ENCODE measurements around the gene TMEM203.

Gene TMEM203

DNA sequence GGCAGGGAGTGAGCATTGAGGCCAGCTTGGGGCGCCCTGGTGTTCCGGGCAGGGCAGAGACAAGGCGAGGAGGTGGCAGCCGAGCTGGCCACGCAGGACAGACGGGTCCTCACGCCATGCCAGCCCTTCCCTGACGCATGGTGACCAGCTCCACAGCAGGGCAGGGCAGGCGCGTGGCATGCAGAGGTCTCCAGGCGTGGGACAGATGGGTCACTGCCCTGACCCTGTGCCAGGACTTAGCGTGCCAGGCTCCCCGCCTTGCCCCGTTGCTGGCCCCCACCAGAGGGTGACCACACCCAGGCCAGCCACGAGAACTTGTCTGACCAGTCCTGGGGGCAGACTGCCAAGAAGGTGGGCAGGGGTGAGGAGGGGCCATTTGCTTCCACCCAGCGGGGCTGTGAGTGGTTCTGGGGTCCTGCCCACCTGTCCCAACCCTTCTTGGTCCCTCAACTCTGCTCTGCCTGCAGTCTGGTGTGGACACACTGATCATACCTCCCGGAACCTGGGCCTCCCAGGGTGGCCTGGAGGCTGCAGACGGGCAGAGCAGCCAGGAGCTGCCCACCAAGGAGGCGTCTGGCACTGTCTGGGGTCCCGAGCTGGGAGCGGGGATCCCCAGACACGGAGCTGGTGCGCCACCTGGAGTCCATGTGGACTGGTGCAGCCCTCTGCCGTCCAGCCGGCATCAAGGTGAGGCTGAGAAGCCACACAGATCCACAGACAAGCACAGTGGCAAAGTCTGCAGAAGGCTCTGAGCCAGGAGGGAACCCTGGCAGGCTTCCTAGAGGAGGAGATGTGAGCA lies 21.8 kb upstream of the TMEM203 start, which contains the start of gene RNF224:
RNF224 (plus strand) TSS at position 449 of the 799 bp plus-strand sequence. CDS start 834 bp downstream, outside the sequence.
- H3K4me3 ChIP-seq (replicated peaks; ENCODE audit: low read depth, low read length), result no peak within 1 kb of the TSS

DNA sequence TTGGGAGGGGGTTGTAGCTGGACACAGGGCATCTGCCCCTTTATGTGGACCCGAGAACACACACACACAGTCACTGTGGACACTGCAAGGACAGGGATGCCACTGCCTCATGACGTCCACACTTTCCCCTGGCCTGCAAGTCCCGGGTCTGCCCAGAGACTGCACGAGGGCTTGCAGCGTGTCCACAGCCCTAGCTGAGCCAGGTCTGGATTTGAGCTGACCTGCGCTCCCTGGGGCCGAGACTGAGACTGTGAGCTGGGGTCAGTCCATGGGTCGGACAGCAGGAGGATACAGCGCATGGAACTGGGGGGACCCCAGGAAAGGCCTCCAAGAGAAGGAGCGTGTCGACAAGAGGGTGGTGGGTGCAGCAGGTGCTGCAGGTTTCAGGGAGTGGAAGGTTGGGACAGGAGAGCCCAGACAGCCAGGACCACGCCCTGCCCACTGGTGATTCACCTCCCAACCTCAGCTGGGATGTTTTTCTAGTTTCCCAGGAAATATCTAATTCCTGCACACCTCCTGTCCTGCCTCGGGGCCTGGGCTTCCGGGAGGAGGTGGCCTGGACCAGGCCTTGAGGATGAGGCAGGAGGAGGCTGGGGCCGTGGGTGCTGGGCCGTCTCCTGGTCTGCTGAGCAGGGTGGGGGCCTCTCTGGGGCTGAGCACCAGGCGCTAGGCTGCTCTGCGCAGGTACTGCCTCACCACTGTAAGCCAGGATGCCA lies 21.0 kb upstream of the TMEM203 start:
- DNase-seq (ENCODE audit: low read depth), result no peak
- TF ChIP-seq, protein P1, sequence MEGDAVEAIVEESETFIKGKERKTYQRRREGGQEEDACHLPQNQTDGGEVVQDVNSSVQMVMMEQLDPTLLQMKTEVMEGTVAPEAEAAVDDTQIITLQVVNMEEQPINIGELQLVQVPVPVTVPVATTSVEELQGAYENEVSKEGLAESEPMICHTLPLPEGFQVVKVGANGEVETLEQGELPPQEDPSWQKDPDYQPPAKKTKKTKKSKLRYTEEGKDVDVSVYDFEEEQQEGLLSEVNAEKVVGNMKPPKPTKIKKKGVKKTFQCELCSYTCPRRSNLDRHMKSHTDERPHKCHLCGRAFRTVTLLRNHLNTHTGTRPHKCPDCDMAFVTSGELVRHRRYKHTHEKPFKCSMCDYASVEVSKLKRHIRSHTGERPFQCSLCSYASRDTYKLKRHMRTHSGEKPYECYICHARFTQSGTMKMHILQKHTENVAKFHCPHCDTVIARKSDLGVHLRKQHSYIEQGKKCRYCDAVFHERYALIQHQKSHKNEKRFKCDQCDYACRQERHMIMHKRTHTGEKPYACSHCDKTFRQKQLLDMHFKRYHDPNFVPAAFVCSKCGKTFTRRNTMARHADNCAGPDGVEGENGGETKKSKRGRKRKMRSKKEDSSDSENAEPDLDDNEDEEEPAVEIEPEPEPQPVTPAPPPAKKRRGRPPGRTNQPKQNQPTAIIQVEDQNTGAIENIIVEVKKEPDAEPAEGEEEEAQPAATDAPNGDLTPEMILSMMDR (IDR thresholded peaks at IDR 0.05; ENCODE audit: low read length, missing control alignments), result no peak
- H3K4me3 ChIP-seq (replicated peaks; ENCODE audit: low read depth, low read length), result no peak overlapping the region

More for the DNA sequence above, 21.8 kb upstream of the TMEM203 start, which contains the start of gene RNF224:
- TF ChIP-seq, protein P1 (IDR thresholded peaks at IDR 0.05; ENCODE audit: low read length, missing control alignments), result peak; percentile 89
- peak; percentile 82 for DNase-seq (ENCODE audit: low read depth)

DNA sequence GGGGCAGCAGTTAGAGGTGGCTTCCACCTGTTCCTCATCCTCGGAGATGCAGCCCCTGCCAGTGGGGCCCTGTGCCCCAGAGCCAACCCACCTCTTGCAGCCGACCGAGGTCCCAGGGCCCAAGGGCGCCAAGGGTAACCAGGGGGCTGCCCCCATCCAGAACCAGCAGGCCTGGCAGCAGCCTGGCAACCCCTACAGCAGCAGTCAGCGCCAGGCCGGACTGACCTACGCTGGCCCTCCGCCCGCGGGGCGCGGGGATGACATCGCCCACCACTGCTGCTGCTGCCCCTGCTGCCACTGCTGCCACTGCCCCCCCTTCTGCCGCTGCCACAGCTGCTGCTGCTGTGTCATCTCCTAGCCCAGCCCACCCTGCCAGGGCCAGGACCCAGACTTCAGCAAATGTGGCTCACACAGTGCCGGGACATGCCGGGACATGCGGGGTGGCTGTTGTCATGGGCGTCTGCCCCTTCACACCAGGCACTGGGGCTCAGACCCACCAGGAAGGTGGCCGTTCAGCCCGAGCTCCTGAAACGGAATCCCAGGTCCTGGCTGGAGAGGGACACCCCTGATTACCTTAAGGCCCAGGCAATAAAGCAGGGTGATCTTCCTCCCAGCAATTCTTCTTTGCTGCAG lies 20.4 kb upstream of the TMEM203 start:
- TF ChIP-seq, protein P1 (IDR thresholded peaks at IDR 0.05; ENCODE audit: low read length, missing control alignments), result no peak
- H3K4me3 ChIP-seq (replicated peaks; ENCODE audit: low read depth, low read length), result no peak overlapping the region
- no peak for DNase-seq (ENCODE audit: low read depth)

DNA sequence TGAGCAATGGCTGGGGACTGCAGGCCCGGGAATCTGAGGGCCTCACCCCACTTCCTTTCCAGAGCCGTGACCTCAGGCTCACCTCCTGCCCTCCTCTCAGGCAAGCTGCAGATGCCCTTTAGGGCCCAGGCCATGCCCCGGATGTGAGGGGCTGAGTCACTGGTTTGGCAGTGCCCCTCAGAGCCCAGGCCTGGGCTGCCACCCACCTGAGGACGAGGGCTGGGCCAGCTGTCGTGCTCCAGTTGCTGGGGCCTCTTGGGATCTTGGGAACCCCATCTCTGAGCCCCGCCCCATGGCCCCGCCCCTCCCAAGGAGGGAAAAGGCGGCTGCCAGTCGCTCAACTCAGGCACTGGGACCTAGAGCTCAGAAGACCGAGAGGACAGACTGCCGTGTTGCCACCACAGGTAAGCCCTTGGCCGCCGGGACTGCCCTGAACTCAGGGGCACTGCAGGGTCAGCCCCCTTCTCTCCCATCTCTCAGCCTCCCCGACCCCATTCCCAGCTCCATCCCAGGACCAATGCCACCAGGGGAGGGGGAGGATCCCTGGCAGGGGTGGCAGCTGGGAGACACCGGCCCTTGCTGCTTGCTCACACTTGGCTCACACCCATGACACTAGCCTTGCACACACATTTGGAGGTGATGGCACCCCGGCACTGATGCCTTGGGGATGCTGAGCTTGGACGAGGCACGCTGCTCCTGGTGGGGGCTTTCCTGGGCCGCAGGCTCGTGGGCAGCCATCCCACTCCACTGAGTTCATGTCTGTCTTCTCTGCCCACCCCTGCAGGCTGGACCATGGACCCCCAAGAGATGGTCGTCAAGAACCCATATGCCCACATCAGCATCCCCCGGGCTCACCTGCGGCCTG lies 19.6 kb upstream of the TMEM203 start, which contains the start of gene CYSRT1:
CYSRT1 (plus strand) TSS at position 345 of the 865 bp plus-strand sequence; CDS start at position 793, 448 bp downstream.
- DNase-seq (ENCODE audit: low read depth), result no peak
- peak within 1 kb of the TSS; percentile 84 for H3K4me3 ChIP-seq (replicated peaks; ENCODE audit: low read depth, low read length)
- TF ChIP-seq, protein P1 (IDR thresholded peaks at IDR 0.05; ENCODE audit: low read length, missing control alignments), result no peak

DNA sequence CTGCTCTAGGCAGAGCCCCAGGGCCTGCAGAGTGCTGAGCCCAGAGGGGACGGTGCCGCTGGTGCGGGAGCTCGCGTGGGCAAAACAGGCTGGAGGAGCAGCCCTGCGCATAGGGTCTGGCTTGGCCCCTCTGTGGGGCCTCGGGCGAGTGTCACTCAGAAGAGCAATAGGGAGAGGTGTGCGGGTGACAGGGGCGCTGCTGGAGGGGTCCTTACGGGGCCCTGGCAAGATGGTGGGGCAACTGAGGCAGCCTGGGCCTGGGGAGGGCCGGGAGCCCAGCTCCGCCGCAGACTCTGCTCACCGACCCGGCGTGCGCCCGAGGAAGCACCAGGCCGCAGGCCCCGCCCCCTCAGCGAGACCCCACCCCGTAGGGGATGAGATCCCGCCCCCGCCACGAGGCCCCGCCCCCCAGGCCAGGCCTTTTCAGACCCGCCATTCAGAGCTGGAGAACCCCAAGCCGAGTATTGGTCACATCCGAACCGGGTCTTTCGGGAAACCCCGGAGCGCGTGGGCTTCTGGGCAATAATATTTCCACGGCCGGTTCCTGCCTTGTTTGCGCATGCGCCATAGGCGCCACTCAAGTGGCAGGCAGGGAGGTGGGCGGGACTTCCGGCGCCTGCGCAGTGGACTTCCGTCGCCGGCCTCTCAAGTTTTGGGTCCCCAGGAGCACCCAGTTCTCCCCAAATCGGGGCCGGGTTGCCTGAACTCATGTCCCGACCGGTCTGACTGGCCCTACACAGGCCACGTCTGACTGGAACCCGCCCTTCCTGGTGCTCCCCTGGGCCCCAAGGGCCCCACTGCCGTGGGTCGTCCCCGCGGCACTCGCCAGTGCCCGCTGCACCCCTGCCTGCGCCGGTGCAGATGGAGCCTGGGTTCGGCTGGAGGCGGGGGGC lies 17.9 kb upstream of the TMEM203 start:
- peak; percentile 99 for DNase-seq (ENCODE audit: low read depth)
- TF ChIP-seq, protein P1 (IDR thresholded peaks at IDR 0.05; ENCODE audit: low read length, missing control alignments), result no peak
- peak overlapping the region; percentile 84 for H3K4me3 ChIP-seq (replicated peaks; ENCODE audit: low read depth, low read length)
